OCI-LY7 (cell line): ENCODE measurements around the gene C6orf89. TPM values are rescaled to one million over a fixed set of nuclear protein-coding genes. Genes with fewer than 3 reads are reported as not detected.

ENCODE experiments used
- BruUV-seq: library from RNA; stranded (reverse); fragments of 400-500 nt; replicated peaks from 2 replicates; lab custom pipeline; 2021; lab: Mats Ljungman, UMichigan
- CTCF ChIA-PET: fragments of 300-600 bp; sonication (Branson Sonifier 250); formaldehyde crosslinking; loops from one replicate; lab custom pipeline; 2022; ENCODE audit warnings: antibody characterized with exemption; ENCODE audit not compliant: unreplicated experiment; lab: Charles Lee
- POLR2A ChIA-PET: fragments of 300-600 bp; sonication (Branson Sonifier 250); formaldehyde crosslinking; loops from one replicate; lab custom pipeline; 2022; ENCODE audit warnings: antibody characterized with exemption; lab: Charles Lee
- DNase-seq: peaks from one replicate; pipeline ENCODE4 v3.0.0-alpha.2; 2015; ENCODE audit warnings: low spot score
- H2AFZ ChIP-seq: fragments of 200-600 bp; sonication (generic), shearing (Covaris generic); 2 replicates; pipeline ENCODE4 v1.6.1; 2014; ENCODE audit warnings: mild to moderate bottlenecking, antibody characterized with exemption, low read length, moderate library complexity
- H3K27ac ChIP-seq: fragments of 200-600 bp; sonication (generic); 2 replicates; pipeline ENCODE4 v1.5.1; 2014; ENCODE audit warnings: mixed run types, low read depth, mild to moderate bottlenecking, moderate library complexity, low read length, inconsistent platforms; ENCODE audit not compliant: poor library complexity, severe bottlenecking
- H3K36me3 ChIP-seq: fragments of 200-600 bp; sonication (generic); 2 replicates; pipeline ENCODE4 v1.6.1; 2014; ENCODE audit warnings: mild to moderate bottlenecking, antibody characterized with exemption, low read length, moderate library complexity, mixed read lengths; ENCODE audit not compliant: insufficient read depth
- H3K4me1 ChIP-seq: fragments of 200-600 bp; sonication (generic); 2 replicates; pipeline ENCODE4 v1.5.1; 2014; ENCODE audit warnings: mild to moderate bottlenecking, low read length; ENCODE audit not compliant: insufficient read depth, poor library complexity, severe bottlenecking
- H3K4me2 ChIP-seq: fragments of 200-600 bp; sonication (generic); 2 replicates; pipeline ENCODE4 v1.6.1; 2014; ENCODE audit warnings: mild to moderate bottlenecking, low read length
- H3K4me3 ChIP-seq: fragments of 200-600 bp; sonication (generic); 2 replicates; pipeline ENCODE4 v1.5.1; 2014; ENCODE audit warnings: mild to moderate bottlenecking, low read depth, low read length; ENCODE audit not compliant: poor library complexity, severe bottlenecking
- H3K79me2 ChIP-seq: fragments of 200-600 bp; sonication (generic); 2 replicates; pipeline ENCODE4 v1.6.1; 2016; ENCODE audit warnings: low read depth, mild to moderate bottlenecking, low read length, moderate library complexity, mixed read lengths; ENCODE audit not compliant: insufficient read depth
- H3K9me2 ChIP-seq: fragments of 200-600 bp; sonication (generic); 2 replicates; pipeline ENCODE4 v1.6.1; 2016; ENCODE audit warnings: mild to moderate bottlenecking, low read length, mixed read lengths; ENCODE audit not compliant: insufficient read depth
- H3K9me3 ChIP-seq: fragments of 200-600 bp; sonication (generic); 2 replicates; pipeline ENCODE4 v1.6.1; 2014; ENCODE audit warnings: mild to moderate bottlenecking, mixed run types, low read length, mixed read lengths
- H4K20me1 ChIP-seq: fragments of 200-600 bp; sonication (generic); 2 replicates; pipeline ENCODE4 v1.6.1; 2014; ENCODE audit warnings: mild to moderate bottlenecking, antibody characterized with exemption, low read length, moderate library complexity, mixed read lengths; ENCODE audit not compliant: insufficient read depth
- CTCF ChIP-seq: fragments of 200-600 bp; sonication (generic); conservative IDR thresholded peaks from 2 replicates; pipeline ENCODE4 v1.5.1; 2014; ENCODE audit warnings: mild to moderate bottlenecking, antibody characterized with exemption, low read length, moderate library complexity, mixed read lengths
- EZH2phosphoT487 ChIP-seq: fragments of 200-600 bp; sonication (generic); IDR thresholded peaks from 2 replicates; pipeline ENCODE4 v1.6.1; 2018; ENCODE audit warnings: low read depth, borderline replicate concordance, mild to moderate bottlenecking, mixed run types, antibody characterized with exemption, low read length, moderate library complexity, mixed read lengths
- intact Hi-C: fragments of 100-400 bp; cut with micrococcal nuclease; formaldehyde crosslinking; loops from one replicate; pipeline ENCODE4 v1.10.0; 2022; ENCODE audit not compliant: unreplicated experiment
- total RNA-seq, 2 experiments: library from RNA; depleted of rRNA in 1 of 2; stranded (reverse); fragments of >200 nt in 1 of 2; shearing (Covaris generic) in 1 of 2; gene quantifications; 2 replicates each; pipeline ENCODE4 v1.2.3, GENCODE V29; 2014 to 2022

C6orf89 gene
- total RNA-seq, 2 experiments from 2014 or later = 20.1 to 25.7 TPM

- Histone ChIP-seq H2AFZ (no peak overlapping the region), H3K9me2 (no peaks in the 10 kb centered on the region), H3K9me3 (no peaks in the 10 kb centered on the region), H3K4me1 (no peaks in the 10 kb centered on the region), H3K4me2 (no peak overlapping the region), H3K36me3 (peaks cover 7% of the 10 kb centered on the region; the same call in 1 of the 2 replicates), H3K27ac (no peak overlapping the region), H4K20me1 (no peaks in the 10 kb centered on the region), H3K79me2 (no peaks in the 10 kb centered on the region), H3K4me3 (no peak overlapping the region)
- no peak for DNase-seq
- no peak for TF ChIP-seq EZH2phosphoT487
- no peak for TF ChIP-seq CTCF
- BruUV-seq = no TSS peak
- ChIA-PET CTCF (no interaction called here), POLR2A (no interaction called here)
- intact Hi-C loops = no loop called here
Observed at GRCh38 chr6:36925809-36926208, 40.1 kb downstream of the C6orf89 start.

- no TSS peak for BruUV-seq
- Histone ChIP-seq H3K4me1 (no peaks in the 10 kb centered on the region), H3K27ac (no peak overlapping the region), H3K9me3 (no peaks in the 10 kb centered on the region), H3K36me3 (0 out of 2 replicates have a peak, but pooled peaks cover 4% of the 10 kb centered on the region), H3K9me2 (no peaks in the 10 kb centered on the region), H3K4me2 (no peak overlapping the region), H4K20me1 (no peaks in the 10 kb centered on the region), H2AFZ (no peak overlapping the region), H3K4me3 (no peak overlapping the region), H3K79me2 (no peaks in the 10 kb centered on the region)
- intact Hi-C loops = no loop called here
- ChIA-PET POLR2A (interaction anchor here (0.6 kb wide), 1 partner anchor 10 kb away, joined by 4 read pairs; no protein-coding TSS in a partner anchor), CTCF (no interaction called here)
- DNase-seq = no peak
- TF ChIP-seq EZH2phosphoT487 (no peak), CTCF (no peak)
Observed at GRCh38 chr6:36926708-36927513, 41.2 kb downstream of the C6orf89 start.
